ENCODE data around the gene TBC1D14. TPM values are rescaled to one million over a fixed set of nuclear protein-coding genes. Genes with fewer than 3 reads are reported as not detected.

The TBC1D14 gene
- total RNA-seq, 1 donor: 34.0 TPM

- DNase-seq (ENCODE audit: low read depth): no peak
- no peak overlapping the region for H3K4me3 ChIP-seq (ENCODE audit: low read depth, low read length)
- TF ChIP-seq CTCF (IDR thresholded peaks at IDR 0.05; ENCODE audit: insufficient read depth, low read length): no peak
Measured at GRCh38 chr4:6941796-6942195, 32.2 kb downstream of the TBC1D14 start.

- H3K4me3 ChIP-seq (ENCODE audit: low read depth, low read length): peak overlapping the region; percentile 13
- DNase-seq (ENCODE audit: low read depth): peak; percentile 96
- TF ChIP-seq CTCF (IDR thresholded peaks at IDR 0.05; ENCODE audit: insufficient read depth, low read length): no peak
Measured at GRCh38 chr4:6942238-6942800, 32.7 kb downstream of the TBC1D14 start.

GRCh38 chr4:6943012-6943884 lies 33.6 kb downstream of the TBC1D14 start:
- no peak for TF ChIP-seq CTCF (IDR thresholded peaks at IDR 0.05; ENCODE audit: insufficient read depth, low read length)

GRCh38 chr4:6943885-6944225 lies 34.2 kb downstream of the TBC1D14 start:
- no peak for DNase-seq (ENCODE audit: low read depth)
- H3K4me3 ChIP-seq (ENCODE audit: low read depth, low read length): no peak overlapping the region
- TF ChIP-seq CTCF (IDR thresholded peaks at IDR 0.05; ENCODE audit: insufficient read depth, low read length): no peak

More at GRCh38 chr4:6943012-6943884, 33.6 kb downstream of the TBC1D14 start:
- no peak overlapping the region for H3K4me3 ChIP-seq (ENCODE audit: low read depth, low read length)
- DNase-seq (ENCODE audit: low read depth): no peak

GRCh38 chr4:6944301-6945051 lies 34.9 kb downstream of the TBC1D14 start:
- TF ChIP-seq CTCF (IDR thresholded peaks at IDR 0.05; ENCODE audit: insufficient read depth, low read length): no peak
- DNase-seq (ENCODE audit: low read depth): no peak
- no peak overlapping the region for H3K4me3 ChIP-seq (ENCODE audit: low read depth, low read length)

GRCh38 chr4:6945052-6945409 lies 35.4 kb downstream of the TBC1D14 start:
- DNase-seq (ENCODE audit: low read depth): no peak
- no peak for TF ChIP-seq CTCF (IDR thresholded peaks at IDR 0.05; ENCODE audit: insufficient read depth, low read length)
- no peak overlapping the region for H3K4me3 ChIP-seq (ENCODE audit: low read depth, low read length)

Data from fibroblast of the aortic adventitia (primary cell).